MM.1S (cell line): ENCODE data around the gene NFATC2.

Source experiments
- DNase-seq: peaks from one replicate; pipeline ENCODE4 v3.0.0-alpha.2; 2015
- H2AFZ ChIP-seq: fragments of 300-600 bp; sonication (generic); 2 replicates; pipeline ENCODE4 v1.6.0; 2016; ENCODE audit warnings: antibody characterized with exemption, low read length
- H3F3A ChIP-seq: fragments of 300-600 bp; sonication (generic); 2 replicates; pipeline ENCODE4 v1.6.1; 2016; ENCODE audit warnings: mild to moderate bottlenecking, antibody characterized with exemption, low read length, moderate library complexity, mixed read lengths; ENCODE audit not compliant: insufficient read depth
- H3K27ac ChIP-seq: fragments of 300-600 bp; sonication (generic); 2 replicates; pipeline ENCODE4 v1.5.1; 2016; ENCODE audit warnings: mild to moderate bottlenecking, low read length
- H3K27me3 ChIP-seq: fragments of 300-600 bp; sonication (generic); replicated peaks from 2 replicates; pipeline ENCODE4 v1.6.0; 2016; ENCODE audit warnings: low read length; ENCODE audit not compliant: insufficient read depth
- H3K36me3 ChIP-seq: fragments of 300-600 bp; sonication (generic); replicated peaks from 2 replicates; pipeline ENCODE4 v1.6.1; 2016; ENCODE audit warnings: mild to moderate bottlenecking, low read length, mixed read lengths; ENCODE audit not compliant: insufficient read depth
- H3K4me1 ChIP-seq: fragments of 300-600 bp; sonication (generic); 2 replicates; pipeline ENCODE4 v1.6.1; 2016; ENCODE audit warnings: low read length, mixed read lengths
- H3K4me2 ChIP-seq: fragments of 300-600 bp; sonication (generic); 2 replicates; pipeline ENCODE4 v1.6.0; 2016; ENCODE audit warnings: low read depth, low read length
- H3K4me3 ChIP-seq: fragments of 300-600 bp; sonication (generic); 2 replicates; pipeline ENCODE4 v1.5.1; 2016; ENCODE audit warnings: low read length, mixed read lengths
- H3K79me2 ChIP-seq: fragments of 300-600 bp; sonication (generic); 2 replicates; pipeline ENCODE4 v1.6.1; 2016; ENCODE audit warnings: mixed run types, low read length, mixed read lengths
- H3K9ac ChIP-seq: fragments of 300-600 bp; sonication (generic); 2 replicates; pipeline ENCODE4 v1.6.1; 2016; ENCODE audit warnings: low read length, mixed read lengths
- H3K9me2 ChIP-seq: fragments of 300-600 bp; sonication (generic); replicated peaks from 2 replicates; pipeline ENCODE4 v1.6.1; 2016; ENCODE audit warnings: mild to moderate bottlenecking, low read length, mixed read lengths; ENCODE audit not compliant: insufficient read depth
- H3K9me3 ChIP-seq: fragments of 300-600 bp; sonication (generic); replicated peaks from 2 replicates; pipeline ENCODE4 v1.6.1; 2016; ENCODE audit warnings: mild to moderate bottlenecking, low read length, mixed read lengths; ENCODE audit not compliant: insufficient read depth
- H4K20me1 ChIP-seq: fragments of 300-600 bp; sonication (generic); 2 replicates; pipeline ENCODE4 v1.6.1; 2016; ENCODE audit warnings: mild to moderate bottlenecking, low read length, moderate library complexity, mixed read lengths; ENCODE audit not compliant: insufficient read depth
- CTCF ChIP-seq: fragments of 300-600 bp; sonication (generic); IDR thresholded peaks from 2 replicates; pipeline ENCODE4 v1.5.1; 2016; ENCODE audit warnings: antibody characterized with exemption, low read length, mixed read lengths
- EZH2 ChIP-seq: fragments of 300-600 bp; sonication (generic); optimal IDR thresholded peaks from 2 replicates; pipeline ENCODE3; 2017; ENCODE audit warnings: low read depth, mild to moderate bottlenecking, antibody characterized with exemption, low read length, mixed read lengths
- EZH2phosphoT487 ChIP-seq: fragments of 300-600 bp; sonication (generic); IDR thresholded peaks from 2 replicates; pipeline ENCODE4 v1.6.1; 2018; ENCODE audit warnings: antibody characterized with exemption, low read length

The NFATC2 gene

GRCh38 chr20:51467956-51468626 is 74.4 kb downstream of the NFATC2 start:
- no peaks in the 10 kb centered on the region for H3K4me1 ChIP-seq
- no peak for DNase-seq
- no peaks in the 10 kb centered on the region; the same call in 1 of the 2 replicates for H3K36me3 ChIP-seq
- H3K9ac ChIP-seq, result no peak overlapping the region
- H3K27ac ChIP-seq, result no peak overlapping the region
- no peak overlapping the region for H3K4me2 ChIP-seq
- H3K79me2 ChIP-seq, result no peaks in the 10 kb centered on the region
- H4K20me1 ChIP-seq, result no peaks in the 10 kb centered on the region
- no peak overlapping the region for H3K4me3 ChIP-seq
- H3F3A ChIP-seq, result no peaks in the 10 kb centered on the region
- no peaks in the 10 kb centered on the region for H3K9me3 ChIP-seq
- no peaks in the 10 kb centered on the region for H3K27me3 ChIP-seq
- no peak for TF ChIP-seq CTCF
- no peak for TF ChIP-seq EZH2phosphoT487
- TF ChIP-seq EZH2, result no peak
- H2AFZ ChIP-seq, result no peak overlapping the region
- no peaks in the 10 kb centered on the region for H3K9me2 ChIP-seq

- no peak overlapping the region for H3K4me3 ChIP-seq
- H3K9me2 ChIP-seq, result no peaks in the 10 kb centered on the region
- H3K79me2 ChIP-seq, result no peaks in the 10 kb centered on the region
- no peaks in the 10 kb centered on the region for H3K4me1 ChIP-seq
- no peak overlapping the region for H3K4me2 ChIP-seq
- no peak for TF ChIP-seq CTCF
- TF ChIP-seq EZH2phosphoT487, result no peak
- TF ChIP-seq EZH2, result no peak
- H3K27me3 ChIP-seq, result no peaks in the 10 kb centered on the region
- no peak overlapping the region for H3K27ac ChIP-seq
- H3F3A ChIP-seq, result no peaks in the 10 kb centered on the region
- H3K36me3 ChIP-seq, result no peaks in the 10 kb centered on the region
- no peaks in the 10 kb centered on the region for H3K9me3 ChIP-seq
- DNase-seq, result no peak
- H3K9ac ChIP-seq, result no peak overlapping the region
- no peaks in the 10 kb centered on the region for H4K20me1 ChIP-seq
- H2AFZ ChIP-seq, result no peak overlapping the region
Observed at GRCh38 chr20:51463998-51464397, 78.5 kb downstream of the NFATC2 start.

- no peak overlapping the region for H2AFZ ChIP-seq
- TF ChIP-seq EZH2phosphoT487, result no peak
- no peak for TF ChIP-seq CTCF
- no peak for TF ChIP-seq EZH2
- no peaks in the 10 kb centered on the region for H4K20me1 ChIP-seq
- DNase-seq, result no peak
- no peaks in the 10 kb centered on the region for H3K27me3 ChIP-seq
- no peak overlapping the region for H3K27ac ChIP-seq
- no peaks in the 10 kb centered on the region for H3K9me2 ChIP-seq
- no peak overlapping the region for H3K4me3 ChIP-seq
- no peaks in the 10 kb centered on the region for H3K36me3 ChIP-seq
- no peaks in the 10 kb centered on the region for H3F3A ChIP-seq
- H3K79me2 ChIP-seq, result no peaks in the 10 kb centered on the region
- H3K9me3 ChIP-seq, result no peaks in the 10 kb centered on the region
- no peak overlapping the region for H3K4me2 ChIP-seq
- H3K4me1 ChIP-seq, result no peaks in the 10 kb centered on the region
- no peak overlapping the region for H3K9ac ChIP-seq
Observed at GRCh38 chr20:51463560-51463959, 79.0 kb downstream of the NFATC2 start.
